Neural progenitor cell (in vitro differentiated cells): ENCODE measurements around the gene BUB1B.
"Not testable (repeated sequence)": the region's sequence is repeated elsewhere in the genome, so short reads cannot be mapped to it uniquely, and the experiment has no call there.

ENCODE experiments used
- EZH2 ChIP-seq: fragments of 200-600 bp; sonication (generic); IDR thresholded peaks from 2 replicates; pipeline ENCODE4 v1.6.1; 2017; ENCODE audit warnings: antibody characterized with exemption, mild to moderate bottlenecking, moderate library complexity
- EZH2phosphoT487 ChIP-seq: fragments of 200-600 bp; sonication (generic); IDR thresholded peaks from 2 replicates; pipeline ENCODE4 v1.6.1; 2017; ENCODE audit warnings: antibody characterized with exemption
- TF ChIP-seq, protein P1 (sequence below): fragments of 200-600 bp; sonication (generic); IDR thresholded peaks from 2 replicates; pipeline ENCODE4 v1.5.1; 2017; ENCODE audit warnings: antibody characterized with exemption, mild to moderate bottlenecking

DNA sequence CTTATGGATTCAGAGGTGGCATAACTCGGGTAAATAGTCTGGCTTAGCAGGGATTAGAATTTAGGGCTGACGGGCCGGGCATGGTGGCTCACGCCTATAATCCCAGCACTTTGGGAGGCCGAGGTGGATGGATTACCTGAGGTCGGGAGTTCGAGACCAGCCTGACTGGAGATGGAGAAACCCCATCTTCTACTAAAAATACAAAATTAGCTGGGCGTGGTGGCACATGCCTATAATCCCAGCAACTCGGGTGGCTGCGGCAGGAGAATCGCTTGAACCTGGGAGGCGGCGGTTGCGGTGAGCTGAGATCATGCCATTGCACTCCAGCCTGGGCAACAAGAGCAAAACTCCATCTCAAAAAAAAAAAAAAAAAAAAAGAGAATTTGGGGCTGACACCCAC lies 45.8 kb upstream of the BUB1B start:
- TF ChIP-seq, protein P1, sequence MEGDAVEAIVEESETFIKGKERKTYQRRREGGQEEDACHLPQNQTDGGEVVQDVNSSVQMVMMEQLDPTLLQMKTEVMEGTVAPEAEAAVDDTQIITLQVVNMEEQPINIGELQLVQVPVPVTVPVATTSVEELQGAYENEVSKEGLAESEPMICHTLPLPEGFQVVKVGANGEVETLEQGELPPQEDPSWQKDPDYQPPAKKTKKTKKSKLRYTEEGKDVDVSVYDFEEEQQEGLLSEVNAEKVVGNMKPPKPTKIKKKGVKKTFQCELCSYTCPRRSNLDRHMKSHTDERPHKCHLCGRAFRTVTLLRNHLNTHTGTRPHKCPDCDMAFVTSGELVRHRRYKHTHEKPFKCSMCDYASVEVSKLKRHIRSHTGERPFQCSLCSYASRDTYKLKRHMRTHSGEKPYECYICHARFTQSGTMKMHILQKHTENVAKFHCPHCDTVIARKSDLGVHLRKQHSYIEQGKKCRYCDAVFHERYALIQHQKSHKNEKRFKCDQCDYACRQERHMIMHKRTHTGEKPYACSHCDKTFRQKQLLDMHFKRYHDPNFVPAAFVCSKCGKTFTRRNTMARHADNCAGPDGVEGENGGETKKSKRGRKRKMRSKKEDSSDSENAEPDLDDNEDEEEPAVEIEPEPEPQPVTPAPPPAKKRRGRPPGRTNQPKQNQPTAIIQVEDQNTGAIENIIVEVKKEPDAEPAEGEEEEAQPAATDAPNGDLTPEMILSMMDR, result not testable (repeated sequence)
- not testable (repeated sequence) for TF ChIP-seq EZH2, EZH2phosphoT487
